GM10248 (cell line): ENCODE measurements around the gene BHLHE41.

ENCODE experiments used
- CTCF ChIA-PET: fragments of 300-600 bp; sonication (Branson Sonifier 250); formaldehyde crosslinking; extraction: SDS; loops from one replicate; lab custom pipeline; 2021; ENCODE audit warnings: antibody characterized with exemption; lab: Yijun Ruan, JAX
- POLR2A ChIA-PET: fragments of 350-650 bp; sonication (Branson Sonifier 250); formaldehyde crosslinking; extraction: SDS; loops from one replicate; lab custom pipeline; 2020; ENCODE audit warnings: antibody characterized with exemption; lab: Yijun Ruan, JAX
- DNase-seq: peaks from one replicate; pipeline ENCODE4 v3.0.0; 2012; ENCODE audit errors: extremely low spot score
- CTCF ChIP-seq: IDR thresholded peaks from 2 replicates; pipeline ENCODE4 v1.5.1; 2012; ENCODE audit warnings: mild to moderate bottlenecking, low read depth; ENCODE audit errors: extremely low read depth, missing control alignments, control extremely low read depth

The BHLHE41 gene

DNA sequence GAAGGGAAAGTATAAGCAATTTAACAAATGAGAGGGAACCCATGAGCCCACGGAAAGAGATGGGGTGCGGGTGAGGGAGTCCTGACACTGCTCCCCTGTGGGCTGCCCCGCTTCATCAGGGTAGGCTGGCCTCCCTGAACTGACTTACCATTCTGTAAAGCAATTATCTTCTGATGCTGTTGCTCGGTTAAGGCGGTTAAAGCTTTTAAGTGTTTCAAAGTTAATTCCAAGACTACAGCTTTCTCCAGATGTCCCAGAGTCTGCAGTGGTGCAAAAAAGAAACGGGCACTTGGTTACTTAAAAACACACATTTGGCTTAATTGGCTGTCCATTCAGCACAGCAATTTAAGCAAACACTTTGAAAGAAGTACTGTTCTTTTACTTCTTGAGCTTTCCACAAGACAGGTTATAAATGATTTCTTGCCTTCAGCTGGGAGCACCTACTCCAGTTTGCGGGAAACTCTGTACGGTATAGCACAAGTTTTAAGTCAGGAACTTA lies 1.3 kb downstream of the BHLHE41 start:
- POLR2A ChIA-PET: no interaction called here
- TF ChIP-seq CTCF: no peak
- no peak for DNase-seq
- CTCF ChIA-PET: interaction anchor here (0.8 to 3.1 kb wide), 9 partner anchors 9 to 579 kb away, joined by 3 to 13 read pairs (median 4); no protein-coding TSS in a partner anchor

GRCh38 chr12:26122681-26123481 lies 2.0 kb downstream of the BHLHE41 start:
- CTCF ChIA-PET: interaction anchor here (0.8 to 3.1 kb wide), 13 partner anchors 8 to 579 kb away, joined by 3 to 13 read pairs (median 4); no protein-coding TSS in a partner anchor
- POLR2A ChIA-PET: no interaction called here
- peak; percentile 54 for DNase-seq
- TF ChIP-seq CTCF: peak; percentile 56

DNA sequence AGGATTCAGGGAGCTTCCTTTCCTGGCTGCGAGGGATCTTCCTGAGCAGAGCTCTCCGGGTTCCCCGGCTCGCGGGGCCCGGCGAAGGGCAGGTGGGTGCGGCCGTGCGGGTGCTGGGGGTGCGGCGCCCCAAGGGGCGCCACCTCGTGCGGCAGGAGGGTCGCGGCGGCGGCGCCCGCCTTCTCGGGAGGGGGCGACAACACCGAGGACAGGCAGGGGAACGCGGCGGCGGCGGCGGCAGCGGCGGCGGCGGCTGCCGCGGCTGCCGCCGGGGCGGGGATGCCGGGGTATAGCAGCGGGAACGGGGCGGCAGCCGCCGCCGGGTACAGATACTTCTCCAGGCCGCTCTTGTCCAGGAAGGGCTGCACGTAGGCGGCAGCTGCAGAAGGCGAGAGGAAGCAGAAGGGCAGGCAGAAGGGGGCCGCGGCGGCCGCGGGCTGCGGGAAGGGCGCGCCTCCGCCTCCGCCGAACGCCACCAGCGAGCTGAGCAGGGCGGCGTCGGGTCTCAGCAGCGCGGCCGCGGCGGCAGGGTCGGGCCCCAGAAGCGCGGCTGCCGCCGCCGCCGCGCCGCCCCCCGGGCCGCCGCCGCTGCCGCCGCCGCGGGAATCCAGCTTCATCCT lies 2.7 kb downstream of the BHLHE41 start:
- CTCF ChIA-PET: interaction anchor here (0.8 to 3.1 kb wide), 13 partner anchors 7 to 580 kb away, joined by 3 to 13 read pairs (median 4); no protein-coding TSS in a partner anchor
- POLR2A ChIA-PET: no interaction called here
- no peak for TF ChIP-seq CTCF
- DNase-seq: peak; percentile 42

DNA sequence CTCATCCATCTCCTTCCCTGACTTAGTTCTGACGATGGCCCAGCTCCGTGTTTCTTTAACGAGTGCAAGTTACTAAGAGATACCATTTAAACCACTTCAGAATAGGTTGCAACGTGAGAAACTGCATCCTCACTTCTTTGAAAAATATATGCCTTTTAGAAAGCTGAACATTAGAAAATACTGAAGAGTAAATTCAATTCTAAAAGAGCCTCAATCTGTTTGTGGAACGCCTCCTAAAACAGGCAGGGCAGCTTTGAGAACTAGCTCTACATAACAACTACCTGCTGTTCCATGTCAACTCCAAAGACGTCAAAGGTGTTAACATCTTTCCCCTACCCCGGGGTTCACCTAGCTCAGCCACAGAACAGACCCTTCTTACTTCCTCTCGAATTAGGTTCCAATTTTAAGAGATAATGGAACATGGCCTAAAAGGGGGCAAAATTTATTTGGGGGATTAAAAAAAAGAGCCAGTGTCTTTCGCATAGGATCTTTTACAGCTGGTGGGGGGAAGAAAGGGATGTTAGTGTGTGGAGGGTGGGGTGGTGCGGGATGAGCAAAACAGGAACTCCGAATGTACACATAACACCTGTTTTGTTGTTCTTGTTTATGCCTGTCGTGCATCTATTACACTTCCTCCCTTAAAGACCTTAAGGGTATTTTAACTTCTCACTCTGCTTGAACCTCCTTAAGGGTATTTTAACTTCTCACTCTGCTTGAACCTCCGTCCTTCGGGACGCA lies 3.3 kb downstream of the BHLHE41 start:
- ChIA-PET POLR2A (no interaction called here), CTCF (interaction anchor here (0.8 to 3.1 kb wide), 12 partner anchors 11 to 581 kb away, joined by 3 to 13 read pairs (median 4); no protein-coding TSS in a partner anchor)
- no peak for TF ChIP-seq CTCF
- DNase-seq: no peak

DNA sequence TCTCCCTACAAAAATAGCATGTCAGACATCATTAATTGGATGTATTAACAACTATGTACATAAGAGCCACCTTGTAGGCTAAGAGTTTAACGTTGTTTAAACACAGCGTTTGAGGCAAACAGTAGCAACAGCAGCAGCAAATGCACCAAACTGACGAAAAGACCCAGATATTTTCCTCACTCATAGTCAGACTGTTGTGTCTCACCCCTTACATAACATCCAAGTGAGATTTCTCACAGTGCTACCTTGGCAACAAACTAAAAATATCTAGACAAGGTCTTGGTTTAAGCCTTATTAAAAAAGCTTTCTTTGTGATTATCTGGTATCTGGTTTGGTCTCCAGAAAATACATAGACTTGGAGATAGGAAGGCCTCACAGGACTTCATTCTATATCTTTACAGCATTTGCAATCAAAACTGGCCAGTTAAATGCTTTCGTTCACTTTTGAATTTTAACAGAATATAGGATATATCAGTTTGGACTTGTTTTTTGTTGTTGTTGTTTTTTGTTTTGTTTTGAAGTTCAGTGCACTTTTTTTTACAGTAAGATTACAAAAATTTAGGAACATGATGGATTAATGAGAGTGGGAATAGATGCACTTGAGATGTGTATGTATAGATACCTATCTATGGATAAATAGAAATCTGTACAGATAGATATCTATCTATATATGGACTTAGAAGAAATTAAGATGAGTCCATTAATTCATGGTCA lies 4.1 kb downstream of the BHLHE41 start:
- POLR2A ChIA-PET: no interaction called here
- no peak for TF ChIP-seq CTCF
- CTCF ChIA-PET: interaction anchor here (0.7 to 3.1 kb wide), 8 partner anchors 10 to 349 kb away, joined by 3 to 13 read pairs (median 5); no protein-coding TSS in a partner anchor
- no peak for DNase-seq
